ENCODE results near the gene C10orf105. TPM values are rescaled to one million over a fixed set of nuclear protein-coding genes. Genes with fewer than 3 reads are reported as not detected.

C10orf105 gene
- total and polyA plus RNA-seq, 2 of the 8 experiments (the other 6 are each of a cell fraction or from before 2014, with no cell fraction given) = 0.71 to 0.73 TPM

GRCh38 chr10:71740069-71740653 is 20.6 kb upstream of the C10orf105 start:
- H4K5ac ChIP-seq (ENCODE audit: insufficient read length, low read depth, low read length) = no peak overlapping the region
- H3K9me3 ChIP-seq (ENCODE audit: insufficient read depth in 2 of 2, low read depth in 1 of 2, low read length in 1 of 2) = no peaks in the 10 kb centered on the region
- no peak overlapping the region for H3K27ac ChIP-seq (ENCODE audit: low read depth, low read length)
- no peak overlapping the region for H4K8ac ChIP-seq (ENCODE audit: extremely low read depth, insufficient read depth, low read length)
- no peak overlapping the region for H2BK5ac ChIP-seq (ENCODE audit: low read depth, low read length)
- ChIA-PET POLR2A (ENCODE audit: partially characterized antibody) (no interaction called here), CTCF (ENCODE audit: partially characterized antibody) (interaction anchor here (0.6 to 1.2 kb wide), 4 partner anchors 9 to 335 kb away, joined by 3 to 4 read pairs (median 3); no protein-coding TSS in a partner anchor)
- H2BK15ac ChIP-seq (ENCODE audit: low read length) = no peak overlapping the region
- H3K18ac ChIP-seq (ENCODE audit: extremely low read depth, low read length) = no peak overlapping the region
- FAIRE-seq = no peak
- H2BK120ac ChIP-seq (replicated peaks; ENCODE audit: low read depth, low read length) = no peak overlapping the region
- H3K4me3 ChIP-seq (ENCODE audit: extremely low read depth in 1 of 4, insufficient read depth in 2 of 4, low read depth in 3 of 4, low read length in 4 of 4) = no peak overlapping the region
- no peaks in the 10 kb centered on the region for H3K23me2 ChIP-seq (ENCODE audit: low read depth, low read length)
- no peak overlapping the region for H2AK5ac ChIP-seq (ENCODE audit: low read depth, low read length)
- H4K91ac ChIP-seq (replicated peaks; ENCODE audit: insufficient read length, low read length) = no peak overlapping the region
- H3K4me1 ChIP-seq (replicated peaks in 1 of 4; ENCODE audit: control insufficient read depth in 3 of 4, insufficient read depth in 4 of 4, low read length in 3 of 4) = peaks cover 0 to 9% (median 4%) of the 10 kb centered on the region in 4 experiments; a peak in 4 of 7 replicates
- no peak for DNase-seq (ENCODE audit: low read depth in 1 of 2, low spot score in 2 of 2)
- WGBS, 2 experiments (ENCODE audit: extremely low coverage in 1 of 2, insufficient coverage in 1 of 2, insufficient read length in 1 of 2, insufficient replicate concordance in 2 of 2, low coverage in 1 of 2, low lambda C conversion rate in 2 of 2, missing lambda C conversion rate in 1 of 2) = 68% methylated on average over 9 of the region's 9 CpGs; no CpG with 5 or more reads in 1 of the 2 experiments
- H3K9ac ChIP-seq (replicated peaks in 1 of 4; ENCODE audit: extremely low read depth in 1 of 4, low read depth in 3 of 4, low read length in 3 of 4) = no peak overlapping the region
- no peak overlapping the region for H3K23ac ChIP-seq (ENCODE audit: insufficient read length)
- H3K79me1 ChIP-seq (ENCODE audit: low read depth, low read length) = no peaks in the 10 kb centered on the region
- H4K20me1 ChIP-seq (replicated peaks in 1 of 2; ENCODE audit: control insufficient read depth in 1 of 2, insufficient read depth in 2 of 2, low read length in 2 of 2) = no peaks in the 10 kb centered on the region
- no peak overlapping the region for H3K14ac ChIP-seq (ENCODE audit: insufficient read length)
- H3K27me3 ChIP-seq (replicated peaks in 1 of 4; ENCODE audit: control insufficient read depth in 3 of 4, extremely low read depth in 1 of 4, insufficient read depth in 3 of 4, low read length in 3 of 4) = 0 out of 7 replicates have a peak, but pooled peaks cover 0 to under 1% (median 0%) of the 10 kb centered on the region in 4 experiments
- H3K36me3 ChIP-seq (ENCODE audit: control insufficient read depth in 2 of 4, insufficient read depth in 4 of 4, low read length in 3 of 4) = no peaks in the 10 kb centered on the region
- H3K4ac ChIP-seq (replicated peaks; ENCODE audit: insufficient read length, low read depth, low read length) = no peak overlapping the region
- H3K79me2 ChIP-seq (ENCODE audit: control insufficient read depth in 1 of 2, insufficient read depth in 2 of 2, low read length in 2 of 2) = no peaks in the 10 kb centered on the region
- no peak overlapping the region for H3K4me2 ChIP-seq (ENCODE audit: insufficient read depth in 1 of 2, low read depth in 2 of 2, low read length in 2 of 2)
- no peak overlapping the region for H2AFZ ChIP-seq (ENCODE audit: low read length)
- H2BK20ac ChIP-seq (ENCODE audit: low read length) = no peak overlapping the region
- H2BK12ac ChIP-seq (ENCODE audit: low read depth, low read length) = no peak overlapping the region
- H3K56ac ChIP-seq (replicated peaks; ENCODE audit: insufficient read length, low read depth, low read length) = no peak overlapping the region
- no peak for TF ChIP-seq CTBP2 (IDR thresholded peaks at IDR 0.05; ENCODE audit: borderline replicate concordance, insufficient read depth, insufficient read length, low read length)
- TF ChIP-seq SIN3A (conservative IDR thresholded peaks at IDR 0.05 in 1 of 2, IDR thresholded peaks at IDR 0.05 in 1 of 2; ENCODE audit: low read depth in 1 of 2, low read length in 2 of 2) = no peak
- no peak for TF ChIP-seq KDM1A (IDR thresholded peaks at IDR 0.05; ENCODE audit: borderline replicate concordance, low read length)
- no peak for TF ChIP-seq TEAD4 (IDR thresholded peaks at IDR 0.05; ENCODE audit: low read depth, low read length)
- TF ChIP-seq HDAC2 (IDR thresholded peaks at IDR 0.05; ENCODE audit: borderline replicate concordance in 1 of 2, low read depth in 2 of 2, low read length in 2 of 2) = no peak
- no peak for TF ChIP-seq JUND (IDR thresholded peaks at IDR 0.05; ENCODE audit: low read length)
- TF ChIP-seq HDAC6 (IDR thresholded peaks at IDR 0.05; ENCODE audit: low read depth, low read length) = no peak
- no peak for TF ChIP-seq SUZ12 (IDR thresholded peaks at IDR 0.05; ENCODE audit: low read length)
- no peak for TF ChIP-seq GABPA (IDR thresholded peaks at IDR 0.05; ENCODE audit: borderline replicate concordance, insufficient read depth, low read length)
- no peak for TF ChIP-seq EGR1 (IDR thresholded peaks at IDR 0.05; ENCODE audit: borderline replicate concordance, low read depth, low read length)
- no peak for TF ChIP-seq RBBP5 (IDR thresholded peaks at IDR 0.05; ENCODE audit: borderline replicate concordance, low read depth, low read length)
- TF ChIP-seq SP1 (IDR thresholded peaks at IDR 0.05; ENCODE audit: low read depth, low read length) = no peak
- TF ChIP-seq EZH2 (IDR thresholded peaks at IDR 0.05; ENCODE audit: low read depth, low read length, severe bottlenecking) = no peak
